ENCODE measurements around the gene LBH.

DNA sequence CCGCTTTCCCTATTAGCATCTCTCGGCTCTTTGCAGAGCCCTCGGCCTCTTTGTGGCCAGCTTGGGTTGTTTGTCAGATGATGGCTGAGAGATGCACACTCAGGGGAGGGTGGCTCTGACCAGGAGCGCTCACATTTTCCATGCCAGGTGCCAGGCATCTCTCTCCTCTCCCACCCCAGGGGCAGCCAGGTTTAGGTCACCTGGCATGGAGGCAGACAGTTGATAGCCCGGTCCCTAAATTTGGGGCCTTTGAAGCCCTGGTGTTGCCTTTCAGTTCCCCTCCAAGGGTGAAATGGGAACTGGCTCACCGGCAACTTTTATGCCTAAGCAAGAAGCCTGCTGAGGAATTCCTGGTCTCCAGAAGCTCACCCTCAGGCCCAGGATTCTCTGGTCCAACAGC, 19.1 kb downstream of the LBH start:
- no peak for TF ChIP-seq POLR2AphosphoS5 (IDR thresholded peaks at IDR 0.05)
- TF ChIP-seq, protein P1, sequence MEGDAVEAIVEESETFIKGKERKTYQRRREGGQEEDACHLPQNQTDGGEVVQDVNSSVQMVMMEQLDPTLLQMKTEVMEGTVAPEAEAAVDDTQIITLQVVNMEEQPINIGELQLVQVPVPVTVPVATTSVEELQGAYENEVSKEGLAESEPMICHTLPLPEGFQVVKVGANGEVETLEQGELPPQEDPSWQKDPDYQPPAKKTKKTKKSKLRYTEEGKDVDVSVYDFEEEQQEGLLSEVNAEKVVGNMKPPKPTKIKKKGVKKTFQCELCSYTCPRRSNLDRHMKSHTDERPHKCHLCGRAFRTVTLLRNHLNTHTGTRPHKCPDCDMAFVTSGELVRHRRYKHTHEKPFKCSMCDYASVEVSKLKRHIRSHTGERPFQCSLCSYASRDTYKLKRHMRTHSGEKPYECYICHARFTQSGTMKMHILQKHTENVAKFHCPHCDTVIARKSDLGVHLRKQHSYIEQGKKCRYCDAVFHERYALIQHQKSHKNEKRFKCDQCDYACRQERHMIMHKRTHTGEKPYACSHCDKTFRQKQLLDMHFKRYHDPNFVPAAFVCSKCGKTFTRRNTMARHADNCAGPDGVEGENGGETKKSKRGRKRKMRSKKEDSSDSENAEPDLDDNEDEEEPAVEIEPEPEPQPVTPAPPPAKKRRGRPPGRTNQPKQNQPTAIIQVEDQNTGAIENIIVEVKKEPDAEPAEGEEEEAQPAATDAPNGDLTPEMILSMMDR (IDR thresholded peaks at IDR 0.05), result no peak

All from gastroesophageal sphincter (tissue), 3 donors.